Esophagus muscularis mucosa (tissue), 4 donors: ENCODE measurements around the gene SPTBN4. TPM values are rescaled to one million over a fixed set of nuclear protein-coding genes. Genes with fewer than 3 reads are reported as not detected.

Experiments used
- DNase-seq: peaks from one replicate; pipeline ENCODE4 v3.0.0-alpha.2; 2017; ENCODE audit errors: extremely low spot score
- H3K27ac ChIP-seq, 4 donors: fragments of 200-600 bp; sonication (generic); replicated peaks in 1 of 4; 1 replicate in 3 of 4; 2 replicates in 1 of 4; pipeline ENCODE4 v1.5.1; 2016 to 2019; ENCODE audit warnings: mild to moderate bottlenecking in 1 of 4
- H3K27me3 ChIP-seq, 4 donors: fragments of 200-600 bp; sonication (generic); one replicate each; pipeline versions ENCODE4 v1.5.1 to v1.6.0; 2016 to 2019
- H3K36me3 ChIP-seq, 4 donors: fragments of 200-600 bp; sonication (generic); one replicate each; pipeline ENCODE4 v1.5.1; 2016 to 2019
- H3K4me1 ChIP-seq, 4 donors: fragments of 200-600 bp; sonication (generic); one replicate each; pipeline ENCODE4 v1.5.1; 2016 to 2019
- H3K4me3 ChIP-seq, 4 donors: fragments of 200-600 bp; sonication (generic); 1 replicate in 2 of 4; 2 replicates in 2 of 4; pipeline ENCODE4 v1.5.1; 2016 to 2019; ENCODE audit warnings: mild to moderate bottlenecking in 4 of 4, moderate library complexity in 1 of 4
- H3K9me3 ChIP-seq, 4 donors: fragments of 200-600 bp; sonication (generic); 1 replicate in 3 of 4; 2 replicates in 1 of 4; pipeline ENCODE4 v1.5.1; 2016 to 2019
- CTCF ChIP-seq, 3 experiments: fragments of 200-600 bp in 2 of 3; fragments of 450-650 bp in 1 of 3; sonication (generic) in 2 of 3; IDR thresholded peaks; one replicate each; pipeline ENCODE4 v1.5.1; 2017 to 2019; ENCODE audit warnings: antibody characterized with exemption in 3 of 3, mild to moderate bottlenecking in 2 of 3, moderate library complexity in 1 of 3
- EP300 ChIP-seq: sonication (generic); formaldehyde crosslinking; IDR thresholded peaks from one replicate; pipeline ENCODE4 v1.6.1; 2017; ENCODE audit warnings: antibody characterized with exemption
- POLR2A ChIP-seq: fragments of 450-650 bp; IDR thresholded peaks from one replicate; pipeline ENCODE4 v1.6.1; 2017; ENCODE audit warnings: antibody characterized with exemption, moderate library complexity, mild to moderate bottlenecking, low read depth
- POLR2AphosphoS5 ChIP-seq, 2 donors: sonication (generic); formaldehyde crosslinking; IDR thresholded peaks; one replicate each; pipeline ENCODE4 v1.6.1; 2017; ENCODE audit warnings: antibody characterized with exemption in 2 of 2
- WGBS: methylation state at CpG from one replicate; pipeline ENCODE4 v1.1.5; 2018; 5-methylcytosine and 5-hydroxymethylcytosine counted together
- intact Hi-C: fragments of 100-400 bp; cut with DNase I; formaldehyde crosslinking; loops from one replicate; pipeline ENCODE4 v1.15.1; 2023
- total RNA-seq, 4 donors: library from RNA; depleted of rRNA; stranded (reverse); fragments of >200 nt; gene quantifications; one replicate each; pipeline versions ENCODE4 v1.1.0 to v1.2.1, GENCODE V29; 2016

Gene SPTBN4
- total RNA-seq, 4 donors from 2014 or later, result 2.1 to 6.4 (median 5.8) TPM

GRCh38 chr19:40617961-40618360, 151.2 kb downstream of the SPTBN4 start:
- no peak overlapping the region for H3K27ac ChIP-seq
- no peaks in the 10 kb centered on the region for H3K9me3 ChIP-seq
- peaks cover 15 to 50% (median 32%) of the 10 kb centered on the region in 4 donors for H3K4me1 ChIP-seq
- peaks cover 0 to 9% (median 4%) of the 10 kb centered on the region in 4 donors for H3K27me3 ChIP-seq
- intact Hi-C loops, result loop anchor here (2.0 kb wide), 1 partner anchor 17 kb away; no protein-coding TSS in a partner anchor
- TF ChIP-seq CTCF (IDR thresholded peaks at IDR 0.05) (no peak), POLR2A (no peak), POLR2AphosphoS5 (IDR thresholded peaks at IDR 0.05) (no peak), EP300 (no peak)
- WGBS, result 94% methylated on average over 4 of the region's 4 CpGs
- DNase-seq, result no peak
- peaks cover 13 to 56% (median 43%) of the 10 kb centered on the region in 4 donors for H3K36me3 ChIP-seq
- no peak overlapping the region for H3K4me3 ChIP-seq

GRCh38 chr19:40619333-40620160, 152.7 kb downstream of the SPTBN4 start:
- 80% methylated on average over 9 of the region's 11 CpGs for WGBS
- DNase-seq, result no peak
- no peaks in the 10 kb centered on the region for H3K27me3 ChIP-seq
- H3K4me1 ChIP-seq, result peaks cover 8 to 46% (median 23%) of the 10 kb centered on the region in 4 donors
- TF ChIP-seq CTCF (IDR thresholded peaks at IDR 0.05), result no peak
- no peak for TF ChIP-seq EP300
- no peak for TF ChIP-seq POLR2AphosphoS5 (IDR thresholded peaks at IDR 0.05)
- no peak for TF ChIP-seq POLR2A
- no peak overlapping the region for H3K4me3 ChIP-seq
- intact Hi-C loops, result no loop called here
- H3K36me3 ChIP-seq, result peaks cover 13 to 71% (median 55%) of the 10 kb centered on the region in 4 donors
- H3K27ac ChIP-seq, result no peak overlapping the region
- no peaks in the 10 kb centered on the region for H3K9me3 ChIP-seq

GRCh38 chr19:40620161-40620485, 153.3 kb downstream of the SPTBN4 start:
- intact Hi-C loops, result no loop called here
- Histone ChIP-seq H3K36me3 (peaks cover 13 to 71% (median 57%) of the 10 kb centered on the region in 4 donors), H3K9me3 (no peaks in the 10 kb centered on the region), H3K27ac (no peak overlapping the region), H3K4me3 (no peak overlapping the region), H3K27me3 (no peaks in the 10 kb centered on the region), H3K4me1 (peaks cover 5 to 41% (median 18%) of the 10 kb centered on the region in 4 donors)
- TF ChIP-seq CTCF (IDR thresholded peaks at IDR 0.05) (no peak), EP300 (no peak), POLR2AphosphoS5 (IDR thresholded peaks at IDR 0.05) (no peak), POLR2A (no peak)
- DNase-seq, result no peak
- WGBS, result 92% methylated on average over 8 of the region's 8 CpGs

- H3K27ac ChIP-seq, result no peak overlapping the region
- no peak overlapping the region for H3K4me3 ChIP-seq
- intact Hi-C loops, result no loop called here
- DNase-seq, result no peak
- 94% methylated on average over 2 of the region's 2 CpGs for WGBS
- H3K4me1 ChIP-seq, result peaks cover 0 to 30% (median 11%) of the 10 kb centered on the region in 4 donors
- H3K27me3 ChIP-seq, result no peaks in the 10 kb centered on the region
- no peak for TF ChIP-seq CTCF (IDR thresholded peaks at IDR 0.05)
- no peak for TF ChIP-seq EP300
- TF ChIP-seq POLR2A, result no peak
- no peak for TF ChIP-seq POLR2AphosphoS5 (IDR thresholded peaks at IDR 0.05)
- peaks cover 13 to 82% (median 69%) of the 10 kb centered on the region in 4 donors for H3K36me3 ChIP-seq
- no peaks in the 10 kb centered on the region for H3K9me3 ChIP-seq
Measured at GRCh38 chr19:40621283-40621682, 154.5 kb downstream of the SPTBN4 start.
